PC-9 (cell line): ENCODE measurements around the gene RASGEF1C.

Source experiments
- EZH2 ChIP-seq: fragments of 200-600 bp; sonication (generic); IDR thresholded peaks from 2 replicates; pipeline ENCODE4 v1.8.0; 2017; ENCODE audit warnings: antibody characterized with exemption, low read depth
- TF ChIP-seq, protein P1 (sequence below): fragments of 200-600 bp; sonication (generic); conservative IDR thresholded peaks from 2 replicates; pipeline ENCODE4 v1.6.1; 2017; ENCODE audit warnings: mixed run types, antibody characterized with exemption, mild to moderate bottlenecking, moderate library complexity

DNA sequence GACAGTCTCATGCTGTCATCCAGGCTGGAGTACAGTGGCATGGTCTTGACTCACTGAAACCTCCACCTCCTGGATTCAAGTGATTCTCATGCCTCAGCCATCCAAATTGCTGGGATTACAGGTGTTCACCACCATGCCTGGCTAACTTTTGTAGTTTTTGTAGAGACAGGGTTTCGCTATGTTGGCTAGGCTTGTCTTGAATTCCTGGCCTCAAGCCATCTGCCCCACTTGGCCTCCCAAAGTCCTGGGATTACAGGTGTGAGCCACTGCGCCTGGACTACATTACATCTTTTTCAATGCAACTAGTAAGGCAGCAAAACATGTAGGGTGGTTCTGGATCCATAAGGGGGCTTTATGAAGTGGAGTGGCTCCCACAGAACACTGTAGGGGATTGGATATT lies 29.6 kb upstream of the RASGEF1C start:
- TF ChIP-seq, protein P1, sequence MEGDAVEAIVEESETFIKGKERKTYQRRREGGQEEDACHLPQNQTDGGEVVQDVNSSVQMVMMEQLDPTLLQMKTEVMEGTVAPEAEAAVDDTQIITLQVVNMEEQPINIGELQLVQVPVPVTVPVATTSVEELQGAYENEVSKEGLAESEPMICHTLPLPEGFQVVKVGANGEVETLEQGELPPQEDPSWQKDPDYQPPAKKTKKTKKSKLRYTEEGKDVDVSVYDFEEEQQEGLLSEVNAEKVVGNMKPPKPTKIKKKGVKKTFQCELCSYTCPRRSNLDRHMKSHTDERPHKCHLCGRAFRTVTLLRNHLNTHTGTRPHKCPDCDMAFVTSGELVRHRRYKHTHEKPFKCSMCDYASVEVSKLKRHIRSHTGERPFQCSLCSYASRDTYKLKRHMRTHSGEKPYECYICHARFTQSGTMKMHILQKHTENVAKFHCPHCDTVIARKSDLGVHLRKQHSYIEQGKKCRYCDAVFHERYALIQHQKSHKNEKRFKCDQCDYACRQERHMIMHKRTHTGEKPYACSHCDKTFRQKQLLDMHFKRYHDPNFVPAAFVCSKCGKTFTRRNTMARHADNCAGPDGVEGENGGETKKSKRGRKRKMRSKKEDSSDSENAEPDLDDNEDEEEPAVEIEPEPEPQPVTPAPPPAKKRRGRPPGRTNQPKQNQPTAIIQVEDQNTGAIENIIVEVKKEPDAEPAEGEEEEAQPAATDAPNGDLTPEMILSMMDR = no peak
- TF ChIP-seq EZH2 = no peak
